Tongue (tissue), 2 donors: ENCODE results near the gene LRBA. TPM values are rescaled to one million over a fixed set of nuclear protein-coding genes. Genes with fewer than 3 reads are reported as not detected.

ENCODE experiments used
- DNase-seq: peaks from one replicate; pipeline ENCODE4 v3.0.0-alpha.2; 2015
- total RNA-seq: library from RNA; depleted of rRNA; stranded (reverse); fragments of >200 nt; gene quantifications from one replicate; pipeline ENCODE4 v1.2.3, GENCODE V29; 2014

Gene LRBA
- total RNA-seq, 1 donor from 2014 or later = 73.0 TPM

DNA sequence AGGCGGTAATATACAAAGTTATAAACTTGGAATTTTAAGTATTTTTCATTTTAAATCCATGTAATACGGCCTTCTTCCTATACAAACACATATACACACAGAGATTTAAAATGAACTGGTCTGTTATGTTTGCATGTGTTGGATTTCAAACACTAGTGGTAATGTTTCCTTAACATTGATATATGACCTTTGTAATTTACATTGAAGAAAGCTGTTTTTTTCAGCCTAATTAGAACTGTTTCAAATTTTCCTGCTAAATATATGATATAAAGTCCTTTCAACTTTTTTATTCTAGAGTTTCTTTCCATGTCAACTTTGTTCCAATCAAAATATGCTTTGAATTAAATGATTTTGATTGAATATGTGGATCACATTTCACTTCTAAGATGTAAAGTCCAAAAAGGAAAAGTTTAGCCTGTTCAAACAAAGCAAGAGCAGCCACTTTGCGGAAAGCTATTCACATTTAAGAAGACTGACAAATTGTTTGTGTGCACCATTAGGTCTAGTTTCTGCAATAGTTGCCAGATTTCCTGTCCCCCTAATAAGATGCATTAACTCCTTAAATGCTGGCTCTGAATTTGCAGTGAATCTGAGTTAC lies 659.1 kb downstream of the LRBA start:
- DNase-seq = no peak

DNA sequence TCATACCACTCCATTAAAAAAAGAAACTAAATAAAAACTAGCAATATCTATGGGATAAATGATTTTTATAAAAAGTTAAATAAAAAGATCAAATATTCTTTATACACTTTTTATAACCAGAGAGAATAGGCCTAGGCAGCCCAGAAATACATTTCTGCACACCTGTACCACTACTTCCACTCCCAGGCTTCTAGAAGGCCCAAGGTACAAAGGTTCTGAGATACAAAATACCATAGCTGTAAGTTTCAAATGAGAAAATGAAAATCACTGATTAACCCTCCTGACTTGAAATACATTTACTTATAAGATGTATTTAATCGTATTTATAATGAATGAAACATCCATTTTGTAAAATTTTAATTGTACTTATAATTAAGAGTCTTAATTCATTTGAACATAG lies 659.7 kb downstream of the LRBA start:
- no peak for DNase-seq

DNA sequence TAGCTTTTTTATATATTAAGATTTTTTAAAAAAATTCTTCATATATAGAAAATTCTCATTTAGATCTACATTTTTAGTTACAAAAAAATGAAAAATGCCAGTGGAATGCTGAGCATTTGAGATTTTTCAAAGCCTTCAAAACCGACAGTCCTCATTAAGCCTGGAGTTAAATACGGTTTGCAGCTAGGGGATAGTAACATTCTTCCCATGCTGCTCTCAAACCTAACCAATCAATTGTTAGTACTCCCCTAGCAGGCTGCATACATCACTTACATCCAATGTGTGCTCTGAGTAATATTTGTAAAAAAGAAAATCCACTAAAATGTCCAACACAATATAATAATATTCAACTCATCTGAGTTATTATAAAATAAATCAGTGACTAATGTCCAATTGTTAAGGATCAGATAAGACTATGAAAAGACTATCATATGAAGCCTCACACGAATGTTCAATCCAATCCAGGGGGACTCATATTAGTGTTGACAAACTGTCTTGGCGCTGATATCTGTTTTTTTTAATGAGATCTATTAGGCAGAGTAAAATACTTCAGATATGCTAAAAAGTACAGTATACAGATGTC lies 660.8 kb downstream of the LRBA start:
- no peak for DNase-seq

DNA sequence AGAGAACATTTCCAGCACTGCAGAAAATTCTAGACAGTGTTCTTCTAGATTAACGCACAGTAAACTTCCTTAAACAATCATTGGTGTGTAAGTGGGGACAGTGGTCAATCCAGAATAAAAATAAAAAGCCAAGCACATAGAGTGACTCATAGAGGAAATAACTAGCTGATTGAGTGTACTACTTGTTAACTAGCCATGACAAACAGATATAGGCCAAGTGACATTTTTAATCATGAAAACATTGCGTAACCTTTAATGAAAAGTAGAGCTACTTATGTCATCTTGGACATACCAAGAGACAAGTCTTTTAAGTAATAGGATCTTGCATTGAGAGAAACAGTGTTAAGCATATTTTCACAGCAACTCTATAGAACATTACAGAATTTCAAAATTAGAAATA lies 667.0 kb downstream of the LRBA start:
- DNase-seq = no peak

DNA sequence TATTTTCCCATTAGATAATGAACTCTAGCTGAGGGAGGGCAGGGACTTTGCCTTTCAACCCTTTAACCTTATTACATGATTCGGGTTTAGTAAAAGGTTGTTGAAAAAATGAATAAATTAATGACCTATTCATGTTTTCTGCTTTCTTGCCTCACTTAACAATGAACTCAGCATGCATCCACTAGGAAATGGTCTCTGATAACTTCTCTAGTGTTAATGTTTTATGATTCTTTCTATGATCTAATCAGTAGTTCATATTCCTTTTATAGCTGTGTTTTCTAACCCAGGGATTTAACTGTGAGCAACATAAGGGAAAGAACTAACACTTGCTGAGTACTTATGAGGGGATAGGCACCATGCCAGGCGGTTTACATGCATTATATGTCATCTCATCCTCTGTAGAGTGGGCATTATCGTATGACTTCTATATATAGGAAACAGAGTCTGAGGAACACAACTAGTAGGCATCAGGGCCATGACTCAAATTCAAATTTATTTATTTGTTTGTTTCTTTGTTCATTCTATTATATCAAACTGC lies 669.8 kb downstream of the LRBA start:
- peak; percentile 36 for DNase-seq

DNA sequence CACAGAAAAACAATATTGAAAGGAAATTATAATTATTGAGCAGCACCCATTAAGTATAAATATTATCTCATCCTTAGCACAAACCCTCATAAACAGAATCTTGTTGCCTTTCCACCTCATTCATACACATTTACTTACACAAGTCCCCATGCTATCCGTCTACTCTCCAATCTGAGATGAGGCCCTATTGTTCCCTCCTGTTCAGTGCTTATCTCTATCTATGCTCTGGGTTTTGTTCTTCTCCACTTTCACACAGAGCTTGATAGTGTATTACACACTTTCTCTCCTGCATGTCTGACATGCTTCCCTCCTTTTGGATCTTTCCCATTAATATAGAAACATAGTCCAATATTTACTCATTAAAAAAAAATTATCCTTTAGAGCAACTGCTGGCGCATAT lies 671.3 kb downstream of the LRBA start:
- no peak for DNase-seq

DNA sequence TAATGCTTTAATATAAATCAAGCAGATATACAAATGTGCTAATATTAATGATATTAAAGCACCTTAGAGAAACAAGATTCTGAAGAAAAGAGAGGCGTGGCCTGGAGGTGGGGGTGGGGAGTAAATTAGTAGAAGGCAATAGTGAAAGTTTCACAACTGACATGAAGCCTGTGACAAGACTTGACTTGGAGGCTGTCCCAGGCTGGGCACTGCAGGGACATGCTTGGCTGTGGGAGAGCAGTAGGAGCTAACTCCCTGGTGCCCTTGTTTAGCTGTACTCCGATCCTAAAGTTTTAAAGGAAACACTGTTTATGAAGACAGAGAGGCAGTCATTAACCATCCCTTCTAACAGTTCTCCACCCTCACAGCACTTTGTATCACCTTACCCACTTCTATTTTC lies 672.1 kb downstream of the LRBA start:
- DNase-seq = no peak

DNA sequence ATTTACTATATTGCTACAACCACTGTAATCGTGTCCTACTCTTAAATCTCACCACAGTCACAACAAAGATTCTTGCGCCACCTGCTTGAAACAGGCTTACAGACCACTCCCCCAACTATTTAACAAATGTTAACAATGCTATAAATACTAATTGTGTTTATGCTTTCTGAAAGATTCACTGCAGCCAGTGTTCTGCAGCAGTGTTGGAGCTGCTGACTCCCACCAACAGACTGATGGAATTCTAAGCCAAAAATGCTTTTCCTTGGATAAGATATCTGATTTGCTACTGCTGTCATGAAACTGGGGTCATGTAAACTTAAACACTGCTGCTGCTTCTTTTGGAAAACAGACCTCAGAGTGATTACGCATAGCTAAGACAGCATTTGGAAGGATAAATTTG lies 677.4 kb downstream of the LRBA start:
- peak; percentile 66 for DNase-seq

DNA sequence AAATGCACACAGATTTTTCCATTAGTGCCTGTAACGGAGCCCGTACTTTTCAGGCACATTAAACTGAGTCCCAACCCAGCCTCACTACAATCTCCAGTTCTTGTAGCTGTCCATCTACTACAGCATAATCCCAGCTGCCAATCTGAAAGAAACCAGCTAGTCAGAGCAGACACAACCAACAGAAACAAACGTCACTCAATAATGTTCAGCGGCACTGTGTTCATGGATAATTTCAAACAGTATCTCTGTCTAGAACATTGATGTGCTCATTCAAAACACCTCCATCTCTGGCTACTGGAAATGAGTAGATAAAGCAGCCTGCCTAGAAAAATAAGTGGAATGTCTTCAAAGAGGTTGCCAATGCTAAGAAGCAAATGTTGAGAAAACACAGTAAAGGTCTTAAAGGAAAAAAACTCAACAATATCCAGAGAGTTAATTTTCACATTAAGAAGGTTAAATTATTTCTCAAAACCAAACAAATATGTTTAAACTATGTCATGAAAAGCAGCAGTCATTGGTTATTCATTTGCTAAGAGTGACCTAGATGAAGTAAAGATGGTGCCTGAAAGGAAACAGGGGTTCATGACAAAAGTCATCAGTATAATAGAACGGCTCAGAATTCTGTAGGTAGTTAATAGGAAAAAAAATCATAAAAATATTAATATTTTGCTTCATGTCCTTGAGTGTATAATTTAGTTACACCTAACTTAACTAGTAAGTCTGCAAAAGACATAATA lies 678.2 kb downstream of the LRBA start:
- DNase-seq = peak; percentile 14

DNA sequence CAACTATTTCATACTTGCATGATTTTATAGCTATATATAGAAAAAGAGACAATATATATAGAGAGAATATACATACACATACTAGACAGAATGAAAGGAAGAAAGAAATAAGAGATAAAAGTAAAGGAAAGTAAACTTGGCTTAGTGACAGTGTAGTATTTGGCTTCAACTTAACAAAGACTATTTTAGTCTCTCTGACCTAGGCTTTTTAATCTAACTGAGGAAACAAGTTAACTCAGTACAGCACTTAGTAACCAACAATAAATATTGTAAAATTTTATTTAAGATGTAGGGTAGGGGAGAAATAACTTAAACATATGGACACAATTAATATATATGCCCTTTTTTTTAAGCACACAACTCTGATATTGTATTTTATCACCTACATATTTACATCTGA lies 682.1 kb downstream of the LRBA start:
- no peak for DNase-seq

DNA sequence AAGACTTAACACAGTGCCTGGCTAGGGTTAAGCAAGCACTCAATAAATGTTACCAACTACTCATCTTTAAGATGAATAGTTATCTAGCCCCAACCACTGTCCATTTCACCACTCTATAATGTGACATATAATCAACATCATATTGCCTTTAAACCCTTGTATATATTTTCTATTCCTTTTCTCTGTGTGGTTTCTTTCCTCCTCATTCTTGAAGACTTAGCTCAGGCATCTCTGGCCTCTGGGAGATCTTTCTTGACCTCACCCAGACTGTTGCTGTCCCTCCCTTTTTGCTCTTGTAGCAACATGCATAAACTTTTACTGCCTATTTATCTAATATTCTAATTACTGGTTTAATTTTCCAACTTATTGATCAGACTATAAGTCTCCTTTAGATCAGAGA lies 683.0 kb downstream of the LRBA start:
- DNase-seq = no peak

DNA sequence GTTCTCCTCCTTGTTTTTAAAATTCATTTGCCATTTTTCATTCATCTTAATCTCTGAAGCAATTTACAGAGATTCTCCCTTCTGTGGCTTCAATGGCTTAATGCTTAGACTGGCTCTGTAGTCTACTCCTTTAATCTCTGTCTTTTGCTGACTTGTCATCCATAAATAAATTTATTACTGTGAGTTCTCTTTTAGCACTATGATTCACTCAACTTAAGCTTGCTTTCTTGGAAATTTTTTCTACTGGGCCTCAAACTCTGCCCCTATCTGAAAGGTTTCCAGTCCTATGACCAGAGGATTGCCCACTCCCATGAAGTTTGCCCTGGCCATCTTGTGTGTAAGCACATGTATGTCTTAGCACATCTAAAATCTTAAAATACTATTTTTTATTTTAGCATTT lies 685.7 kb downstream of the LRBA start:
- no peak for DNase-seq

DNA sequence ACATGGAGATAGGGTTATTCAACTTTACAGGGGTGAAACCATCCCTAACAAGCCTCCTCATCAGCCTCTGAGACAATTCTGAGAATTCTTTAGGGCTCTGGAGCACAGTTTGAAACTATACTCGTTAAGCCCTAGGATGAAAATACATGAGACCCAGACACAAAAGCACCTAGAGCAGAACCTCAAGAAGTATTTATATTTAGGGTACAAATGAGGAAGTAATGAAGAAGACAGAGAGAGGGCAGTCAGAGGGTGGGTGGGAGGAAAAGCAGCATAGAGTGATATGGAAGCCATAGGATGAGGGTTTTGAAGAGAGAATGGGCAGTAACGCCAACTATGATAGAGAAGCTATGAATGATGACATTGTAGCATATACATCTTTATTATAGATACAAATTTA lies 686.6 kb downstream of the LRBA start:
- no peak for DNase-seq

DNA sequence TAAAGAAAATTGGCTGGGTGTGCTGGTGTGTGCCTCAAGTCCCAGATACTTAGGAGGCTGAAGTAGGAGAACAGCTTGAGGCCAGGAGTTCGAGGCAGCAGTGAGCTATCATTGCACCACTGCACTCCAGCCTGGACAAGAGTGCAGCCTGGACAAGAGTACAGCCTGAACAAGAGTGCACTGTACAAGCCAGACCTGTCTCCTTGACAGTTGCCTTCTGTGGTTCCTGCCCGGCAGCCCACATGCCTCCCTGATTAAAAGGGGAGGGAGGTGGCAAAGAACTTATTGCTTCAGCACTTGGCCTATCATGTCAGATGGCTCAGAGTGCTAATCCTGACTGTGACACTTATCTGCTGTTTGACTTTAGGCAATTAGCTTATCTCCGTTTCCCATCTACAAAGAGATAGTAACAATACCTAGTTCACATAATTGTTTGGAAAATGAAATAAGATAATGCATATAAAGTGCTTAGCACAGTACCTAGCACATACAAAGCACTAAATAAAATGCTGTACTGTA lies 687.8 kb downstream of the LRBA start:
- no peak for DNase-seq

DNA sequence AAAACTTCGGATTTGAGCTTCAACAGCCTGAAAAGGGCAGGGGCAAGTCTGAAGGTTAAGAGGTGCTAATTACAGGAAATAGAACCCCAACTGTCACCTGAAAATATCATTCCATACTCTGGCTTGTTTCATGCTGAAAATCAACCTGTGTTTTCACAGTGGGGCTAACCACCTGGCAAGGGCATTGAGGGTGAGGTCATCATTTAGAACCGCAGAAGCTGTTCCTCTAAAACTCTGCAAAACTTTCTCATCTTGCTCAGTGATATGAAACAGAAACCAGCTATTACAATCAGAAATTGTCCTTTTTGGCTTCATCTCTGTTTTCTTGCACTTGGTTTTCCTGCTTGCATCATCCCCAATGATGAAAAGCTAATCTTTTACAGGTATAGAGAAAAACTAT lies 689.2 kb downstream of the LRBA start:
- DNase-seq = no peak

DNA sequence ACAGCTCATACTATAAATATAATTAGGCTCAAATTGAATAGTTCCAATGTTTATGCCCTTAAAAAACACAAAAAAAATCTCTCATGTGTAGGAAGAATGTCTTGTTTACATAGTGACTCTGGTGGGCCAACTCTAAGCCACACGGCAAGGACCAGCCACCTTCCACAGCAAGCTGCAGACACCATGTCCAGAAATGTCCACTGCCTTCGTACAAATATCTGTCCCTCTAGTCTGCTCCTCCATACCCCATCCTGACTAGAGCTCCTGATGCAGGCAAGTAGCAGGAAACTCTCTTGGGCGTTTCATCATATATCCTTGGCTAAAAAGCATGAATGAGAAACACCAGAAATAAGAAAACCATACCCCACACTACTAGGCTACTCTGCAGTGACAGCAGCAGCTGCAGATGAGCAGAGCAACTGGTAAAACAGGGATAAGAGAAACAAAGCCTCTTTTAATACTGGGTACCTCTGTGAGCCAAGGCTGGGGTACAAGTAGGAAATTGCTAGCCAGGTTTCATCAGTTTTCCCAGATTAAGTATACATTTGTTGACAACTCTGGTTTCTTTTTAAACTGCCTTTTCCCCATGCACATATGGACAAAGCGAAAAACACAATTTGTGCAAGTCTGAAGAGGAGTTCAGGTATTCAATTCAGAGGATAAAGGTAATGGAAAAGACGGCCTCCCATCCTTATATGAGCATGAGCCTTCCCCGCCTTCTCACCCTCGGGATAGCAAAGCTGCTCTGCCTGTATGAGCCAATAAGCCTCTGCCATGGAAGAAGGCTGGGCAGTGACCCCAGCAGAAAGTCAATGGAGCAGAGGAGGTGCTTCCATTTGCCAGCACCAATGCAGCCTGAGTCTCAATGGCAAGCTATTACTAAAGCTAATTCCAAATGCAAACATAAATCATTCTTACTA lies 691.4 kb downstream of the LRBA start:
- peak; percentile 84 for DNase-seq

DNA sequence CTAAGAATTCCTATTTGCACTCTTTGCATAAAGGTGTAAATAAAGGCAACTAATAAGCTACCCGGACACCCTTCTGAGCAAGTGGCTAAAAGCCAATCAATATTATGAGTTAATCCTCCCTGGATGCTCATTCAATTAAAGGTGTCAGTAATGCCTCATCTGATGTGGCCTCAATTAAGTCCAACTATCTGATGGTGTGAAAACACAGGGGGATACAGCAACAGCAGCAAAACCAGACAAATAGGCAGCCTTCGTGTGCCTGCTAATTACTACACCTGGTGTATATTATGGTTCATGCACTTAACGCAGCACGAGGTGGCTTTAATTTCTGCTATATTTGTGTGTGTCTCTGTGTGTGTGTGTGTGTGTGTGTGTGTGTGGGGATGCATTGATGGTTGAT lies 692.4 kb downstream of the LRBA start:
- no peak for DNase-seq

DNA sequence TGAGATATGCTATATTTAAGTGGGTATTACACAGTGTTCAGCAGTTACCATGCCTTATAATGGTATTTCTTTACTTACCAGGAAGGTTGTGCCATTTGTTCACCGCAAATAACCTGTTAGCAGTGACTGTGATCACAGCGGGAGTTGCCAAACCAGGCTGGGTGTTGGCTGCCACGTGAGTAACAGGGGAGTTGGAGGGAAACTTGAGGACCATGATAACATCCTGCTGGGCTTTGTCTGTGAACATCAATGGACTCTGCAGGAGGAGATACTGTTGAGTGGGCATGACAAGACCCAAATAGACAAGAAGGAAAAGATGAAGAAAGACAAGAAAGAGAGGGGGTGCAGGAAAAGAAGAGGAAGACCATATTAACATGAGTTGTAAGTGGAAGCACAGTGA lies 694.0 kb downstream of the LRBA start:
- no peak for DNase-seq

DNA sequence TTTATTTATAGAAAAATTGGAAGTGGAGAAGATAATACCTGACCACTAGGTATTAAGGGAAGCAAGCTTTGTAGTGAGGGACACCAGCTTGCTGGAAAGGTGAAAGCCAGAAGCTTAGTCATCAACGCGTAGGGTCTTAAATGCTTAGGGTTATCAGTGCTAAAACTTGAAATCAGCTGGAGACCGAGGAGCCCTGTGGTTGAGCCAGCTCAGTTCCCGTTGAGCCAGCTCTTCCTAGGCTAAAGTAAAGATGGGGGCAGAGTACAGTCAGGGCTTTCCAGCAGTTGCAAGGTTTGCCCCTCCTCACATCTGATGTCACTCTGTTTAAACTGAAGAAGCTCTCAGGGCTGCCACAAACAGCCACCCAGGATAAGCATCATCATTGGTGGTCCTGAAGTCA lies 696.1 kb downstream of the LRBA start:
- no peak for DNase-seq

DNA sequence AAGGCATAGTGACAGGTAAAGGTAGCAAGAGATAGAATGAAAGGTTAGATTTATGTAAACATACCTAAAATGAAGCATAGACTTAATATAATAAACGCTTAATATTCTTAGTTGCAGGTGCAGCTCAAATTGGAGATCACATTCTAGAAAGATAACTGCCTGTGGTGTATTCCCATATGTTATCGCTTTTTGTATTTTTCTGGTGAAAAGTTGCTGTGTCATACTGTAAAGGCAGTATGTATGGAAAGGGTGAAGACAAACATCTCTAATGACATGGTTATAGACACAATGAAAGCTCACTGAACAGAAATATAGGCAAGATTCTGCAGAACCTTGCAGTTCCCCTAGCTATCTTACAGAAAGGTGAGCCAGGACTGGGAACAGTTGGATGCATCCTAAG lies 696.6 kb downstream of the LRBA start:
- DNase-seq = no peak

DNA sequence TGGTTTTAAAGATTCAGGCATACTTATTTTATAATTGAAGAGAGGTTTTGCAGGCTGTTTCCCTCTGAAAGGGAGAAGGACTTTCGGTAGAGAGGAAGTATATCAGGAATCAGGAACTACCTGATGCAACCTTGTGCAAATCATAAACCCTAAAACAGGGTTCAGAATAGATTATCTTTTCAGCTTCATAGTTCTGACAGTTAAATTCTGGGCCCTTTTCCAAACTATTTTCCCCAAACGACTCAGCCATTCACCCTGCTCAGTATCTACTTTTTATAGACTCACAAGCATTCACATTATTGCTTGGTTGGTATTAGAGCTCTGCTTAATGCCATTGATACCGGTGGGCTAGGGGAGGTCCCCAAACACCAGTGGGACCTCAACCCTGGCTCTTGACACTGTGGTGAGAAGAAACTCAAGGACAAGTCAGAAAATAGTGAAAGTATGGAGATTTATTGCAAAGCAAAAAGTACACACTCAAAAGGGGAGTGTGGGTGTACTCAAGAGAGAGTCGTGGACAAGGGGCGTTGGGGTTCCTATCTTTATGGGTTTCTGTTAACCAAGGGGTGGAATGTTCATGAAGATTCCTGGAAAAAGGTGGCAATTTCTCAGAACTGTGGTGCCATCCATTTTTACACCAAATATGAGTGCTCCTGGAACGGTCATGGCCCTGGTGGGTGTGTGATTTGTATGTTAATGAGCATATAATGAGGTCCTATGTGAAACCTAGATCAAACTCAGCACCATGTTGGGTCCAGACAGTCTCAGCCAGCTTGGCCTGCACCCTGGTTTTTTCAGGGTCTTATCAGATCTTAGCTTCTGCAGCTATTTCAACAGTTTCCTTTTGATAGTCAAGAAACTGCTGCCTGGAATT lies 698.5 kb downstream of the LRBA start:
- DNase-seq = no peak
